H1 (cell line): ENCODE results near the gene RHOBTB3. TPM values are rescaled to one million over a fixed set of nuclear protein-coding genes. Genes with fewer than 3 reads are reported as not detected.
A peak's percentile ranks its signal among the peaks of the same experiment; 100 is the strongest.

Experiments used
- CTCF ChIA-PET: fragments of 300-600 bp; sonication (Branson Sonifier 250); formaldehyde crosslinking; loops from one replicate; lab custom pipeline; 2021; ENCODE audit not compliant: partially characterized antibody; lab: Charles Lee
- POLR2A ChIA-PET: fragments of 300-600 bp; sonication (Branson Sonifier 250); formaldehyde crosslinking; loops from one replicate; lab custom pipeline; 2021; ENCODE audit warnings: inconsistent platforms; ENCODE audit not compliant: partially characterized antibody; lab: Charles Lee
- DNase-seq, 2 experiments: peaks; one replicate each; pipeline versions ENCODE4 v3.0.0 to v3.0.0-alpha.2; 2010 to 2022; ENCODE audit warnings: low spot score in 2 of 2, low read depth in 1 of 2, mixed read lengths in 1 of 2
- FAIRE-seq: peaks from 2 replicates; lab custom pipeline; 2011; peaks lifted over from hg19 to GRCh38; lab: Jason Lieb, UNC
- H2AFZ ChIP-seq: 2 replicates; pipeline ENCODE4 v1.8.1; 2012; ENCODE audit warnings: low read length, inconsistent platforms
- H2AK5ac ChIP-seq: 2 replicates; pipeline ENCODE4 v1.6.1; 2013; ENCODE audit warnings: low read depth, low read length
- H2BK120ac ChIP-seq: replicated peaks from 2 replicates; pipeline ENCODE3; 2013; ENCODE audit warnings: low read depth, low read length, inconsistent platforms
- H2BK12ac ChIP-seq: 2 replicates; pipeline ENCODE4 v1.6.1; 2013; ENCODE audit warnings: low read depth, low read length
- H2BK15ac ChIP-seq: 2 replicates; pipeline ENCODE4 v1.6.1; 2013; ENCODE audit warnings: low read length
- H2BK20ac ChIP-seq: 2 replicates; pipeline ENCODE4 v1.6.1; 2013; ENCODE audit warnings: low read length
- H2BK5ac ChIP-seq: 2 replicates; pipeline ENCODE4 v1.6.1; 2013; ENCODE audit warnings: low read depth, low read length
- H3K14ac ChIP-seq: 2 replicates; pipeline ENCODE4 v1.6.1; 2013; ENCODE audit warnings: inconsistent platforms; ENCODE audit not compliant: insufficient read length
- H3K18ac ChIP-seq: 2 replicates; pipeline ENCODE4 v1.6.1; 2013; ENCODE audit warnings: low read length; ENCODE audit errors: extremely low read depth
- H3K23ac ChIP-seq: 2 replicates; pipeline ENCODE4 v1.6.1; 2013; ENCODE audit warnings: inconsistent platforms; ENCODE audit not compliant: insufficient read length
- H3K23me2 ChIP-seq: 2 replicates; pipeline ENCODE4 v1.6.1; 2013; ENCODE audit warnings: low read depth, low read length
- H3K27ac ChIP-seq: 2 replicates; pipeline ENCODE4 v1.6.1; 2011; ENCODE audit warnings: low read depth, low read length, inconsistent platforms
- H3K27me3 ChIP-seq, 4 experiments: replicated peaks in 1 of 4; 1 replicate in 1 of 4; 2 replicates in 3 of 4; pipeline versions ENCODE4 v1.6.1 to v1.8.1; 2011 to 2013; ENCODE audit warnings: low read length in 3 of 4, mild to moderate bottlenecking in 3 of 4, inconsistent platforms in 2 of 4, mixed read lengths in 2 of 4, moderate library complexity in 1 of 4; ENCODE audit not compliant: control insufficient read depth in 3 of 4, insufficient read depth in 3 of 4; ENCODE audit errors: extremely low read depth in 1 of 4
- H3K36me3 ChIP-seq, 4 experiments: 2 replicates each; pipeline versions ENCODE4 v1.6.1 to v1.8.1; 2011 to 2013; ENCODE audit warnings: mild to moderate bottlenecking in 4 of 4, low read length in 3 of 4, moderate library complexity in 2 of 4, control low read depth in 1 of 4, inconsistent platforms in 1 of 4; ENCODE audit not compliant: insufficient read depth in 4 of 4, control insufficient read depth in 2 of 4
- H3K4ac ChIP-seq: replicated peaks from 2 replicates; pipeline ENCODE3; 2013; ENCODE audit warnings: low read length, low read depth, mixed read lengths, inconsistent platforms; ENCODE audit not compliant: insufficient read length
- H3K4me1 ChIP-seq, 4 experiments: replicated peaks in 1 of 4; 1 replicate in 1 of 4; 2 replicates in 3 of 4; pipeline versions ENCODE4 v1.6.1 to v1.8.1; 2011 to 2013; ENCODE audit warnings: low read length in 3 of 4, inconsistent platforms in 2 of 4, mixed read lengths in 1 of 4; ENCODE audit not compliant: insufficient read depth in 4 of 4, control insufficient read depth in 3 of 4
- H3K4me2 ChIP-seq, 2 experiments: 2 replicates each; pipeline versions ENCODE4 v1.6.1 to v1.8.1; 2011 to 2013; ENCODE audit warnings: low read depth in 2 of 2, low read length in 2 of 2, control low read depth in 1 of 2, inconsistent platforms in 1 of 2, mild to moderate bottlenecking in 1 of 2; ENCODE audit not compliant: insufficient read depth in 1 of 2
- H3K4me3 ChIP-seq, 4 experiments: fragments of 200-600, 300-600 bp in 1 of 4; sonication (generic), shearing (Covaris generic), sonication (Bioruptor Twin) in 1 of 4; 2 replicates each; pipeline versions ENCODE4 v1.5.1 to v1.8.1; 2011 to 2016; ENCODE audit warnings: low read length in 4 of 4, low read depth in 3 of 4, control low read depth in 2 of 4, inconsistent platforms in 2 of 4, mild to moderate bottlenecking in 2 of 4, mixed read lengths in 1 of 4, moderate library complexity in 1 of 4; ENCODE audit not compliant: insufficient read depth in 2 of 4; ENCODE audit errors: extremely low read depth in 1 of 4
- H3K56ac ChIP-seq: replicated peaks from 2 replicates; pipeline ENCODE3; 2013; ENCODE audit warnings: low read depth, mild to moderate bottlenecking, mixed read lengths, low read length, inconsistent platforms; ENCODE audit not compliant: insufficient read length
- H3K79me1 ChIP-seq: 2 replicates; pipeline ENCODE4 v1.6.1; 2013; ENCODE audit warnings: low read depth, low read length, control low read depth
- H3K79me2 ChIP-seq, 2 experiments: 2 replicates each; pipeline versions ENCODE4 v1.6.1 to v1.8.1; 2012 to 2013; ENCODE audit warnings: low read length in 2 of 2, mild to moderate bottlenecking in 2 of 2, inconsistent platforms in 1 of 2; ENCODE audit not compliant: insufficient read depth in 2 of 2, control insufficient read depth in 1 of 2
- H3K9ac ChIP-seq, 4 experiments: replicated peaks in 1 of 4; 1 replicate in 1 of 4; 2 replicates in 3 of 4; pipeline versions ENCODE4 v1.6.1 to v1.8.1; 2011 to 2013; ENCODE audit warnings: low read depth in 3 of 4, low read length in 3 of 4, control low read depth in 2 of 4, mild to moderate bottlenecking in 2 of 4, moderate library complexity in 2 of 4, inconsistent platforms in 1 of 4; ENCODE audit errors: extremely low read depth in 1 of 4
- H3K9me3 ChIP-seq, 2 experiments: 2 replicates each; pipeline versions ENCODE4 v1.6.1 to v1.8.1; 2012 to 2013; ENCODE audit warnings: mild to moderate bottlenecking in 2 of 2, moderate library complexity in 2 of 2, control low read depth in 1 of 2, inconsistent platforms in 1 of 2, low read depth in 1 of 2, low read length in 1 of 2, mixed read lengths in 1 of 2; ENCODE audit not compliant: insufficient read depth in 2 of 2
- H4K20me1 ChIP-seq, 2 experiments: replicated peaks in 1 of 2; 2 replicates each; pipeline versions ENCODE3 to v1.8.1; 2011 to 2013; ENCODE audit warnings: inconsistent platforms in 2 of 2, low read length in 2 of 2, mild to moderate bottlenecking in 1 of 2; ENCODE audit not compliant: insufficient read depth in 2 of 2, control insufficient read depth in 1 of 2
- H4K5ac ChIP-seq: 2 replicates; pipeline ENCODE4 v1.6.1; 2013; ENCODE audit warnings: low read length, low read depth, mixed read lengths, inconsistent platforms; ENCODE audit not compliant: insufficient read length
- H4K8ac ChIP-seq: 2 replicates; pipeline ENCODE4 v1.8.0; 2013; ENCODE audit warnings: mild to moderate bottlenecking, moderate library complexity, low read length, inconsistent platforms; ENCODE audit not compliant: insufficient read depth; ENCODE audit errors: extremely low read depth
- H4K91ac ChIP-seq: replicated peaks from 2 replicates; pipeline ENCODE3; 2013; ENCODE audit warnings: low read length, mixed read lengths, inconsistent platforms; ENCODE audit not compliant: insufficient read length
- BACH1 ChIP-seq: IDR thresholded peaks from 2 replicates; pipeline ENCODE4 v1.6.1; 2012; ENCODE audit warnings: low read length, improper control_type of control experiment
- BRCA1 ChIP-seq: IDR thresholded peaks from 2 replicates; pipeline ENCODE4 v1.6.1; 2012; ENCODE audit warnings: low read depth, low read length, improper control_type of control experiment
- CHD2 ChIP-seq: IDR thresholded peaks from 2 replicates; pipeline ENCODE4 v1.6.1; 2012; ENCODE audit warnings: low read length, improper control_type of control experiment
- EP300 ChIP-seq, 2 experiments: IDR thresholded peaks; 1 replicate in 1 of 2; 2 replicates in 1 of 2; pipeline ENCODE4 v1.6.1; 2011 to 2012; ENCODE audit warnings: low read depth in 2 of 2, low read length in 2 of 2, mild to moderate bottlenecking in 2 of 2, borderline replicate concordance in 1 of 2, inconsistent platforms in 1 of 2, moderate library complexity in 1 of 2
- POLR2AphosphoS5 ChIP-seq: IDR thresholded peaks from 2 replicates; pipeline ENCODE4 v1.6.1; 2011; ENCODE audit warnings: low read depth, low read length
- SP1 ChIP-seq: IDR thresholded peaks from 2 replicates; pipeline ENCODE4 v1.6.1; 2011; ENCODE audit warnings: low read depth, low read length
- WGBS, 2 experiments: shearing (Covaris generic) in 1 of 2; methylation state at CpG; one replicate each; pipeline versions ENCODE4 v1.1.6 to v1.1.7; 2013 to 2015; ENCODE audit warnings: low lambda C conversion rate in 2 of 2, mixed read lengths in 2 of 2, inconsistent platforms in 1 of 2, low coverage in 1 of 2, missing lambda C conversion rate in 1 of 2; ENCODE audit not compliant: insufficient replicate concordance in 2 of 2, insufficient coverage in 1 of 2, insufficient read length in 1 of 2; ENCODE audit errors: extremely low coverage in 1 of 2, missing lambda C conversion rate in 1 of 2; 5-methylcytosine and 5-hydroxymethylcytosine counted together
- polyA plus RNA-seq, 7 experiments: library from polyadenylated mRNA; depleted of rRNA in 3 of 7; stranded (reverse) in 5 of 7; unstranded in 2 of 7; fragments of >200 nt in 5 of 7; fragments of 200-250 nt in 2 of 7; gene quantifications; 1 replicate in 5 of 7; 2 replicates in 1 of 7; 4 replicates in 1 of 7; pipeline versions ENCODE4 v1.2.1 to v1.2.3, GENCODE V29; 2011 to 2013; ENCODE audit warnings: missing spikeins in 2 of 7, mixed read lengths in 2 of 7
- total RNA-seq: library from RNA; stranded (reverse); fragmentation: NEBNext Ultra II Directional; extraction: Animal tissue kit (Norgen Biotek cat#: 25700); gene quantifications from 2 replicates; pipeline ENCODE4 v1.2.1, GENCODE V29; 2021
- TF ChIP-seq, protein P1 (sequence below): IDR thresholded peaks from 2 replicates; pipeline ENCODE4 v1.6.1; 2012; ENCODE audit warnings: inconsistent platforms
- TF ChIP-seq, protein P2 (sequence below): IDR thresholded peaks from 2 replicates; pipeline ENCODE4 v1.6.1; 2012; ENCODE audit warnings: low read length, inconsistent platforms
- TF ChIP-seq, protein P3 (sequence below): IDR thresholded peaks from 2 replicates; pipeline ENCODE4 v1.6.1; 2011; ENCODE audit warnings: low read length, improper control_type of control experiment

The RHOBTB3 gene
- total and polyA plus RNA-seq, 2 of the 8 experiments (the other 6 are each of a cell fraction or from before 2014, with no cell fraction given): 8.2 to 17.5 TPM

DNA sequence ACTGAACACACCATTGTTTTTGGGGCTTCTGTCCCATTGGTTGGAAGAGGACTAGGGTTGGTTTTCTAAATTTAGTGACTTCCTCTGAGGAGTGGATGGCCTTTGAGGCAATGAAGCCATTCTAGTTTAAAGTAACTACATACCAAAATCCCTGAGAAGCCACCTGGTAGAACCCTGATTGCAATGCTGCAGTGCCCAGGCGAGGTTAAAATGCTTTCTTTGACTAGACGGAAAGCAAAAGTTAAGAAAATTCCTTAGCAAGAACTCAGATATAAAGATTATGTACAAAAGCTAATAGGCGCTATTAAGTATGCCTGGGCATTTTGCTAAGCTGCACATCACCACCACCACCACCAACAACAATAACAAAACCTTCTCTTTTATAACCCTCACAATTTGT is 70.8 kb downstream of the RHOBTB3 start:
- H4K5ac ChIP-seq: no peak overlapping the region
- H3K9me3 ChIP-seq: no peaks in the 10 kb centered on the region
- H4K20me1 ChIP-seq: no peaks in the 10 kb centered on the region
- no peak overlapping the region for H2BK15ac ChIP-seq
- H3K9ac ChIP-seq: no peak overlapping the region
- 83% methylated on average over 3 of the region's 3 CpGs; no CpG with 5 or more reads in 1 of the 2 experiments for WGBS, 2 experiments
- H2BK120ac ChIP-seq: no peak overlapping the region
- H4K91ac ChIP-seq: no peak overlapping the region
- TF ChIP-seq SP1 (no peak), EP300 (IDR thresholded peaks at IDR 0.05; ENCODE audit: borderline replicate concordance in 1 of 2, low read depth in 2 of 2, low read length in 2 of 2) (no peak), POLR2AphosphoS5 (no peak), CHD2 (no peak), BACH1 (no peak), BRCA1 (no peak)
- TF ChIP-seq, protein P1, sequence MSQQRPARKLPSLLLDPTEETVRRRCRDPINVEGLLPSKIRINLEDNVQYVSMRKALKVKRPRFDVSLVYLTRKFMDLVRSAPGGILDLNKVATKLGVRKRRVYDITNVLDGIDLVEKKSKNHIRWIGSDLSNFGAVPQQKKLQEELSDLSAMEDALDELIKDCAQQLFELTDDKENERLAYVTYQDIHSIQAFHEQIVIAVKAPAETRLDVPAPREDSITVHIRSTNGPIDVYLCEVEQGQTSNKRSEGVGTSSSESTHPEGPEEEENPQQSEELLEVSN: no peak
- TF ChIP-seq, protein P2, sequence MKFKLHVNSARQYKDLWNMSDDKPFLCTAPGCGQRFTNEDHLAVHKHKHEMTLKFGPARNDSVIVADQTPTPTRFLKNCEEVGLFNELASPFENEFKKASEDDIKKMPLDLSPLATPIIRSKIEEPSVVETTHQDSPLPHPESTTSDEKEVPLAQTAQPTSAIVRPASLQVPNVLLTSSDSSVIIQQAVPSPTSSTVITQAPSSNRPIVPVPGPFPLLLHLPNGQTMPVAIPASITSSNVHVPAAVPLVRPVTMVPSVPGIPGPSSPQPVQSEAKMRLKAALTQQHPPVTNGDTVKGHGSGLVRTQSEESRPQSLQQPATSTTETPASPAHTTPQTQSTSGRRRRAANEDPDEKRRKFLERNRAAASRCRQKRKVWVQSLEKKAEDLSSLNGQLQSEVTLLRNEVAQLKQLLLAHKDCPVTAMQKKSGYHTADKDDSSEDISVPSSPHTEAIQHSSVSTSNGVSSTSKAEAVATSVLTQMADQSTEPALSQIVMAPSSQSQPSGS: no peak
- TF ChIP-seq, protein P3, sequence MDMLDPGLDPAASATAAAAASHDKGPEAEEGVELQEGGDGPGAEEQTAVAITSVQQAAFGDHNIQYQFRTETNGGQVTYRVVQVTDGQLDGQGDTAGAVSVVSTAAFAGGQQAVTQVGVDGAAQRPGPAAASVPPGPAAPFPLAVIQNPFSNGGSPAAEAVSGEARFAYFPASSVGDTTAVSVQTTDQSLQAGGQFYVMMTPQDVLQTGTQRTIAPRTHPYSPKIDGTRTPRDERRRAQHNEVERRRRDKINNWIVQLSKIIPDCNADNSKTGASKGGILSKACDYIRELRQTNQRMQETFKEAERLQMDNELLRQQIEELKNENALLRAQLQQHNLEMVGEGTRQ: no peak
- no peak overlapping the region for H3K56ac ChIP-seq
- no peaks in the 10 kb centered on the region for H3K4me1 ChIP-seq
- H3K4ac ChIP-seq: no peak overlapping the region
- H2BK20ac ChIP-seq: no peak overlapping the region
- no peak overlapping the region for H3K4me2 ChIP-seq
- no peaks in the 10 kb centered on the region for H3K36me3 ChIP-seq
- no peak overlapping the region for H4K8ac ChIP-seq
- DNase-seq (peak in 1 of 2 experiments; percentile 20), FAIRE-seq (no peak)
- no peaks in the 10 kb centered on the region for H3K23me2 ChIP-seq
- H2BK5ac ChIP-seq: no peak overlapping the region
- H3K79me1 ChIP-seq: no peaks in the 10 kb centered on the region
- H2AFZ ChIP-seq: no peak overlapping the region
- no peak overlapping the region for H3K4me3 ChIP-seq
- no peak overlapping the region for H3K14ac ChIP-seq
- no peak overlapping the region for H3K23ac ChIP-seq
- no peaks in the 10 kb centered on the region for H3K27me3 ChIP-seq
- ChIA-PET CTCF (interaction anchor here (1.1 kb wide), 1 partner anchor 9 kb away, joined by 3 read pairs; no protein-coding TSS in a partner anchor), POLR2A (interaction anchor here (0.6 kb wide), 1 partner anchor 21 kb away, joined by 3 read pairs; no protein-coding TSS in a partner anchor)
- H2AK5ac ChIP-seq: no peak overlapping the region
- H3K27ac ChIP-seq: no peak overlapping the region
- no peak overlapping the region for H3K18ac ChIP-seq
- H2BK12ac ChIP-seq: no peak overlapping the region
- H3K79me2 ChIP-seq: no peaks in the 10 kb centered on the region
